KBM-7 (cell line): ENCODE results near the gene SEPTIN10.
A peak's percentile ranks its signal among the peaks of the same experiment; 100 is the strongest.
"Not testable (repeated sequence)": the region's sequence is repeated elsewhere in the genome, so short reads cannot be mapped to it uniquely, and the experiment has no call there.

Source experiments
- DNase-seq: peaks from one replicate; pipeline ENCODE4 v3.0.0-alpha.2; 2015
- in situ Hi-C: fragments of 300-500 bp; cut with MboI; formaldehyde crosslinking; loops from 2 replicates; pipeline ENCODE4 v1.14.3; 2020; ENCODE audit warnings: low sequenced_read_pairs, low pct_unique_long_range_greater_than_20kb, mixed read lengths

Gene SEPTIN10

GRCh38 chr2:109613922-109614714 lies at the start of gene SEPTIN10, which contains the start of gene SOWAHC:
SEPTIN10 (minus strand) TSS chr2:109613966; CDS start chr2:109613827, 139 bp downstream.
SOWAHC (plus strand) TSS chr2:109614364; CDS start chr2:109614490, 126 bp downstream.
- DNase-seq = peak; percentile 47
- in situ Hi-C loops = no loop called here

GRCh38 chr2:109662889-109663288 lies 49.1 kb upstream of the SEPTIN10 start:
- no peak for DNase-seq
- in situ Hi-C loops = no loop called here

DNA sequence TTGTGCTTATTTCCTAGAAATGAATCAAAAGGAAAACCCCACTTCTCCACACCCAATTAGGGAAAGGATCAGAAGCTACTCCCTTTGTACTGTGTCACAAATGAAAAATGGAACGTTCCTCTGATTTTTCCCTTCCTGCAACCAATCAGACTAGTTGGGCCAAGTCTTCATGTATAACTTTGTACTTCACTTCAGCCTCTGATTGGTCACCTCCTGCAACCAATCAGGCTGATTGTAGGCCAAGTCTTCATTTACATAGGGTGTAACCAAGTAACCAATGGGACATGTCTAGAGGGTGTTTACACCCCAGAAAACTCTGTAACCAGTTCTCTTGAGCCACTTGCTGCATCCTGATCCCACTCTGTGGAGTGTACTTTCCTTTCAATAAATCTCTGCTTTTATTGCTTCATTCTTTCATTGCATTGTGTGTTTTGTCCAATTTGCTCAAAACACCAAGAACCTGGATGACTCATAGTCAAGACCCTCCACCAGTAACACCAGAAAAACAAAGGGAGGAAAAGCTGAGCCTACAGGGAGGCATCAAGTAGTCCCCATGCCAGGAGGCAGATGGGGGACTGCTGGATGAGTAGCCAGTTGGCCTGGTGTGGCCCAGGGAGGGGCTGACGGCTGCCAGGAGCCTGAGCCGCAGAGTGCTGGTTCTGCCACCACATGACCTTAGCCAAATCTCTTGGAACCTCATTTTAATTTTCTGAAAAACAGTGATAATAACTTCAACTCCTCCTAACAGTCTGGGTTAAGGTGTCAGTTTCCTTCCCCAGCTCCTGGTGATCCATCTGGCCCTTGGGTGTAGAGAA lies 46.5 kb upstream of the SEPTIN10 start:
- in situ Hi-C loops = no loop called here
- DNase-seq = no peak

DNA sequence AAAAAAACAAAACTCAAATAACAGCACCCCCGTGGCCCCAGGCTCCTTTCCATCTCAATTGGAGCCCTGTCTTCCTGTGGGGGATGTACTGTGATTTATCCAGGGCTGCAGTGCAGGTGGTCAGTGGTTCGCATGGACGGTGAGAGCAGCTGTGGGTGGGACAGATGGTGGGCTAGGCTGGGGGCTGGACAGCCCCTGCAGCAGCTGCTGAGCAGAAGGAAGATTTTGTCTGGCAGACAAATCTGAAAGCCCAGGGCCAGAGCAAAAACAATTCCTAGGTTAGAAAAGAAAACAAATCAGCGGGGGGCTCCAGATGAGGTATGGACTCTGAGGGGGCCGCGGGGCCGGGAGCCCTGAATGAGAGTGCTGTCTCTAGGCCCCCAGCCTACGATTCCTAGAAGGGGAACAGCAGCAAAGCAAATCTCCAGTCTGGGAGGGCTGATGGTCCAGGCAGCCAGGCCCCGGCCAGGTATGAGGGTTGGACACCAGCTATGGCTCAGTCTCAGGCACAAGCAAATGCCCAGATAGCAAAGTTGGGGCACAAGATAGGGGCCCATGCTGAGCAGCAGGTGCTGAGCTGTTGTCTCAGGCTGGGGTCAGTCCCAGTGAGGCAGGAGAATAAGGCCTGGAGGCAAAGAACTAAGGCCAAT lies 45.8 kb upstream of the SEPTIN10 start:
- in situ Hi-C loops = no loop called here
- DNase-seq = no peak

DNA sequence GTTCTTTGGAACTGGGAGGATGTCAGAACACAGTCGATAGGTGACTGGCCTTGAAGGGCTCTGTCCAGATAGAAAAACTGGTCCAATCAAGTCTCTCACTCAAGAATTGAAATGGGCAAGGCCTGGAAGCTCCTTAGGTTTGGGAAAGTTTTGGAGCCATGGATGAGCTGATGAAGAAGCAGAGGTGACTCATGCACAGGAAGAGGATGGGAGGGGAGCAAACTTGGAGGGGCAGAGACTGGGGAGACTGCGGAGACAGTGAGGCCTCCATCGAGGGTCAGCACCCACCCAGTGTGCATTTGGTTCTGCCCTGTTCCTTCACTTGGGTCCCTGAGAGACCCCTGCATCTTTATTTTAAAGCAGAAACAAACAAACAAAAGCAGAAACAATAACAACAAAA lies 41.5 kb upstream of the SEPTIN10 start:
- in situ Hi-C loops = no loop called here
- DNase-seq = no peak

DNA sequence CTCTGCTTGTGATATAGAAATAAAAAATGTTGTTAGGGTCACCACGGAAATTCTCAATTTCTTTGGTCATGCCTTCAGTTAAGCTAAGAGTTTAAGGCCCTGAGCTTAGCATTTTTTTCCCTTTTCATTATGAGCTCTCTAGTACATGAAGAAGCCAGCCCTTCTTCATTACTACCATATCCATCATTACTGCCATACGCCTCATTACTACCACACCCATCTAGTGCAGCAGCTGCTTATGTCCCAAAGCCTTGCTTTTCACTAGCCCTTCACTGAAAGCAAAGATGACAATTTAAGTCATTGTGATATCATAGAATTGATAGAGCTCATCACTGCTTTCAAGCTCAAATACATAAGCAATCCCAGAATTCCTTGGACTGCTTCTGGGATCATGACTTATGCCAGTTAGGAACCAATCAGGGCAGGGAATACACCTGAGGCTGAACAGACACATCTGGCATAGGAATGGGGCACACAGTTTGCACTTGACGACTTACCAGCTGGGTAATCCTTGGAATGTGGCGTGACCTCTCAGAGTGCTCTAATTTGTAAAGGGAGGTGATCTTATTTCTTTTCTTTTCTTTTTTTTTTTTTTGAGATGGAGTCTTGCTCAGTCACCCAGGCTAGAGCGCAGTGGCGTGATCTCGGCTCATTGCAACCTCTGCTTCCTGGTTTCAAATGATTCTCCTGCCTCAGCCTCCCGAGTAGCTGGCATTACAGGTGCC lies 40.7 kb upstream of the SEPTIN10 start:
- in situ Hi-C loops = no loop called here
- DNase-seq = no peak

DNA sequence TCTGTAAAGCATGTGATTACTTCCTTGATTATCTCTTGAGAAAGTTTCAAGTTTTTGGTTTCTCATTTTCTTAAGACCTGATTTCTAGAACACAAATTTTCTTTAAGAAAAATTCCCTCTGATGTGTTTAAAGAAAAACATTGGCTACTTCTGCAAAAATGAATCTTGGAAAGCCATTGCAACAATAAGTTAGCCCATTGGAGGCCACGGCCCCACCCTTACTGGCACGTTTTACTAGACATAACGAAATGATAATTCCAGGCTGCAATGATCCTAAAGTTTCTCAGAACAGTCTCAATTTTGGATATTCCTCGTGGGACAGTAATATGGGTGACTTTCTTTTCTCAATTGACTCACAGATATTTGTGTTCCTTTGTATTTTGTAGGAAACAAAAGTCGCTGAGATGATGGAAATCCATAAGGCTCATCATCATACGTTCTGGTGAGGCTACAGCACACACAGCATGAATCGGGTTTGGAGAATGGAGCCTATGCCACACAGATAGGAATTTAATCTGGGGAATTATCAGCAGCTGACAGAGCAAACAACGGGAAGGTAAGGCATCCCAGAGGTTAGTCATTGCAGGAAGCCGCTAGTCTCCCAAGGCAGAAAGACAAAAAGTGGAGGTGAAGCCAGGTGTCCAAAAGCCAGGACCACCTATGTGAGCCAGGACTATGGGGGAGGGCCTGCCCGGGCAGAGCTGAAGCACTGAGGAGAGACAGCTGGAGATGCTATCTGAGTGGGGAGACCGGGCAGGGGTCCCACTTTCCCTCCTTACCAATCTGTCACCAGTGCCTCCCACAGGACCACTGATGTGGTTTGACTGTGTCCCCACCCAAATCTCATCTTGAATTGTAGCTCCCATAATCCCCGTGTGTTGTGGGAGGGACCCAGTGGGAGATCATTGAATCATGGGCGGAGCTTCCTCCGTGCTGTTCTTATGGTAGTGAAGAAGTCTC lies 36.2 kb upstream of the SEPTIN10 start:
- in situ Hi-C loops = no loop called here
- no peak for DNase-seq

GRCh38 chr2:109648041-109648527 lies 34.3 kb upstream of the SEPTIN10 start:
- in situ Hi-C loops = no loop called here
- no peak for DNase-seq

DNA sequence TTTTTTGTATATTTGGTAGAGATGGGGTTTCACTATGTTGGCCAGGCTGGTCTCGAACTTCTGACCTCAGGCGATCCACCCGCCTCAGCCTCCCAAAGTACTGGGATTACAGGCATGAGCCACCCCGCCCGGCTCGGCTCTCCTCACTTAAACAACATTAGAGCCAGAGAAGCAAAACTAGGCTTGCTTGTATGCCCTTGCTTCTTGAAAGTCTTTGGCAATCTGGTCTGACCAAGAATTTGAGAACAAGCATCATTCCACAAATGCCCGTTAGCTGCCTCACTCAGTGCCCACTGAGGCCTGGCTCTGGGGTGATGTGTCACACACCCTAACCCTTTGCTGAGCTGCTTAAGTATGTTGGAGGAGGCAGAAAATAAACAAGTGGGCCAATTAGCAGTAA lies 33.9 kb upstream of the SEPTIN10 start:
- no peak for DNase-seq
- in situ Hi-C loops = no loop called here

DNA sequence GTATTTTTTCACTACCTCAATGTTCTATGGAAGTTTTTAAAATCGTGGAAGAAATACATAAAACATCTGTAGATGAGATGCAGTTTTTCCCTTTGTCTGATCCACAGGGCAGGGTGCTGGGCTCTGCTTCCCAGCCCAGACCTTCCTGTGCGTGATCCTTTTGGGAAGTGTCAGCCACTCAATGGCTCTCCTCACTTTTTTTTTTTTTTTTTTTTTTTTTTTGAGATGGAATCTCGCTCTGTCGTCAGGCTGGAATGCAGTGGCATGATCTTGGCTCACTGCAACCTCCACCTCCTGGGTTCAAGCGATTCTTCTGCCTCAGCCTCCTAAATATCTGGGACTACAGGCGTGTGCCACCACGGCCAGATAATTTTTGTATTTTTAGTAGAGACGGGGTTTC lies 33.2 kb upstream of the SEPTIN10 start:
- in situ Hi-C loops = no loop called here
- DNase-seq = no peak

- in situ Hi-C loops = no loop called here
- no peak for DNase-seq
These were observed 31.8 kb upstream of the SEPTIN10 start for GRCh38 chr2:109645412-109646184.

DNA sequence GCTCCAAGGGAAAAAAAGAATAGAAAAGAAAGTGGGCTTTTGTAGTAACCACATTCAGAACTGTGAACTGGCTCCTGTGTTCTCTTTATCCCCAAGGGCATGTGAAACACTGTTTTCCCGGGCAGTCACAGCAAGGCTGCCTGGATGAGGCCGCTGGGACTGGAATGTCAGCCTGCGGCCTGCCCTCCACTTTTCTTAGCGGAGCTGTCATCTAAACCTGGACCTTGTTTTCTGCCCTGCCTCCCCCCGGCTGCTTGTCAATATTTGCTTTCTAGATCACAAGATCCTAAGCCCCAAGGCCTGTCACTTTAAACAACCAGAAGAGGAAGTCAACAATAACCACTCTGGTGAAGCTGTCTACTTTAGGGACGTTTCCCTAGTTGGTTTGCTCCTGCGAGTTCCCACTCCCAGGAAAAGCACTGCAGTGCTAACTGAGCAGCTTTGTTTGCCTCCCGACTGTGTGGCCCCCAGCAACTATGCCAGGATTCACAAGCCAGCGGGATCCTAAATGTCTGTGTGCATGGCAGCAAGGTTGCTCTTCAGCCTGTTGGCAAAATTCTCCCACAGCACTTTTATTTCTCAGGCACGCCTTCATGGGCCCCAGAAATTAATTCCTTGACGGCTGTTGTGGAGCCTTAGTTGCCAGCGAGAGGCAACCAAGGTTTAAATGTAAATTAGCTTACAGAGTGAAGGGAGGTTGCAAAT lies 31.0 kb upstream of the SEPTIN10 start:
- DNase-seq = no peak
- in situ Hi-C loops = no loop called here

DNA sequence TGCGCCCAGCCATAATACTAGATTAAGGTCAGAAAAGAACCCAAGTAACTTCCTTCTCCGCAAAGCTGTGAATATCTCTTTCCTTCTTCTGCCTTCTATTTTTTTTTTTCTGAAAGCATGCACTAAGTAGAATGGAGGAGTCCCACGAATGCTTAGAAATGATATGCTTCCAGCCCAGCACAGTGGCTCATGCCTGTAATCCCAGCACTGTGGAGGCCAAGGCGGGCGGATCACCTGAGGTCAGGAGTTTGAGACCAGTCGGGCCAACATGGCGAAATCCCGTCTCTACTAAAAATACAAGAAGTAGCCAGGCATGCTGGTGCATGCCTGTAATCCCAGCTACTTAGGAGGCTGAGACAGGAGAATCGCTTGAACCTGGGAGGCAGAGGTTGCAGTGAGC lies 26.2 kb upstream of the SEPTIN10 start:
- not testable (repeated sequence) for DNase-seq

DNA sequence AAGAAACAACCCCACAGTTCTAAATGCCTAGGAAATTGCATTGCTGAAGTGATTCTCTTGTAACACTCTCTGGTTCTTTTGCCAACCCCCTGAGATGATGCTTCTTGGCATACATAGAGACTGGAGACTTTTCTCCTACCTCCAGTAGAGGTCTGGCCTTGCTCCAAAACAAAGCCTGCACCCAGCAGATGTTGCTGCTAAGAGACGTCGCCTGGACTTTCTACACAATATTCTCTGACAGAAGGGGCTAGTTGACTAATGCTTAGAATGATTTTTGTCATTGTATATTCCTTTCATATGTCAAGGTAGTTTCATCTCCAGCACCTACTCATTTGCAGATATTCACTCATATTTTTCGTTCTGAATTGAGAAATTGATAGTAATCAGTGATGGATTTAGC lies 25.0 kb upstream of the SEPTIN10 start:
- in situ Hi-C loops = no loop called here
- DNase-seq = no peak

More for the DNA sequence above, 26.2 kb upstream of the SEPTIN10 start:
- in situ Hi-C loops = not testable (repeated sequence)

- in situ Hi-C loops = no loop called here
These were observed 24.2 kb upstream of the SEPTIN10 start for GRCh38 chr2:109637749-109638570.

DNA sequence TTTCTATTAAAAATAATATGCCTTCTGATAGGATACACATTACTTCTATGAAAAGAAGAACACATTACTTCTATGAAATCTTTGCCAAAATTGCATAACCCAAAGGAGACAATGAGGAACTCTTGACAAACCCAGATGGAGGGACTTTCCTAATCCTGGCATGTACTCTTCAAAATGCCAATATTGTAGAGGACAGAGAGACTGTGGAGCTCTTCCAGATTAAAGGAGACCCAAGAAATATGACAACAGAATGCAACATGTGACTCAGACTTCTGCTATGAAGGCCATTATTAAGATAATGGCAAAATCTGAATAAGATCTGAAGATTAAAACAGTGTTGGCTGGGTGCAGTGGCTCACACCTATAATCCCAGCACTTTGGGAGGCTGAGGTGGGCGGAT lies 22.6 kb upstream of the SEPTIN10 start:
- DNase-seq = no peak
- in situ Hi-C loops = no loop called here

More at GRCh38 chr2:109637749-109638570, 24.2 kb upstream of the SEPTIN10 start:
- DNase-seq = no peak
